M059J (cell line): ENCODE data around the gene IFTAP. TPM values are rescaled to one million over a fixed set of nuclear protein-coding genes. Genes with fewer than 3 reads are reported as not detected.
A peak's percentile ranks its signal among the peaks of the same experiment; 100 is the strongest.
"Not testable (repeated sequence)": the region's sequence is repeated elsewhere in the genome, so short reads cannot be mapped to it uniquely, and the experiment has no call there.

Experiments
- DNase-seq: peaks from one replicate; pipeline ENCODE4 v3.0.0-alpha.2; 2012; ENCODE audit warnings: low read depth
- total RNA-seq: library from RNA; depleted of rRNA; stranded (reverse); fragments of >200 nt; shearing (Covaris generic); gene quantifications from 2 replicates; pipeline ENCODE4 v1.2.3, GENCODE V29; 2014

The IFTAP gene
- total RNA-seq, 1 experiment from 2014 or later = 41.1 TPM

- DNase-seq = no peak
Measured at GRCh38 chr11:36635066-36635862, 41.0 kb downstream of the IFTAP start.

GRCh38 chr11:36638556-36638955 is 44.3 kb downstream of the IFTAP start:
- no peak for DNase-seq

GRCh38 chr11:36657610-36658267 is 63.4 kb downstream of the IFTAP start:
- DNase-seq = peak; percentile 26

GRCh38 chr11:36661359-36661758 is 67.1 kb downstream of the IFTAP start:
- not testable (repeated sequence) for DNase-seq

- DNase-seq = peak; percentile 61
Measured at GRCh38 chr11:36672815-36673450, 78.6 kb downstream of the IFTAP start.

GRCh38 chr11:36679547-36679946 is 85.2 kb downstream of the IFTAP start:
- DNase-seq = not testable (repeated sequence)

GRCh38 chr11:36683818-36684217 is 89.5 kb downstream of the IFTAP start:
- no peak for DNase-seq

GRCh38 chr11:36684840-36685801 is 90.8 kb downstream of the IFTAP start:
- no peak for DNase-seq

- DNase-seq = no peak
Measured at GRCh38 chr11:36688132-36688531, 93.8 kb downstream of the IFTAP start.

- no peak for DNase-seq
Measured at GRCh38 chr11:36688571-36689291, 94.4 kb downstream of the IFTAP start.

GRCh38 chr11:36689442-36689841 is 95.1 kb downstream of the IFTAP start:
- no peak for DNase-seq

- DNase-seq = no peak
Measured at GRCh38 chr11:36692704-36693103, 98.4 kb downstream of the IFTAP start.

GRCh38 chr11:36693139-36693843 is 99.0 kb downstream of the IFTAP start:
- DNase-seq = no peak

GRCh38 chr11:36695111-36695510 is 100.8 kb downstream of the IFTAP start:
- DNase-seq = no peak

- no peak for DNase-seq
Measured at GRCh38 chr11:36695571-36695970, 101.3 kb downstream of the IFTAP start.

- DNase-seq = no peak
Measured at GRCh38 chr11:36696550-36696949, 102.2 kb downstream of the IFTAP start.

- no peak for DNase-seq
Measured at GRCh38 chr11:36699271-36699670, 105.0 kb downstream of the IFTAP start.

GRCh38 chr11:36700246-36700645 is 105.9 kb downstream of the IFTAP start:
- DNase-seq = no peak

GRCh38 chr11:36702330-36703054 is 108.2 kb downstream of the IFTAP start:
- DNase-seq = peak; percentile 65

- no peak for DNase-seq
Measured at GRCh38 chr11:36703055-36703404, 108.7 kb downstream of the IFTAP start.
